Tibial nerve (tissue), 4 donors: Measurements from ENCODE around the gene ATXN10. TPM values are rescaled to one million over a fixed set of nuclear protein-coding genes. Genes with fewer than 3 reads are reported as not detected.

ENCODE experiments used
- DNase-seq, 2 donors: peaks; one replicate each; pipeline ENCODE4 v3.0.0-alpha.2; 2019; ENCODE audit warnings: low spot score in 2 of 2
- H3K27ac ChIP-seq, 4 donors: fragments of 200-600 bp; sonication (generic) in 3 of 4; one replicate each; pipeline ENCODE4 v1.5.1; 2017 to 2019; ENCODE audit warnings: mild to moderate bottlenecking in 1 of 4
- H3K27me3 ChIP-seq, 2 donors: fragments of 200-600 bp; sonication (generic) in 1 of 2; one replicate each; pipeline versions ENCODE4 v1.5.1 to v1.6.0; 2017 to 2019
- H3K36me3 ChIP-seq, 3 donors: fragments of 200-600 bp; sonication (generic); one replicate each; pipeline ENCODE4 v1.5.1; 2018 to 2019
- H3K4me1 ChIP-seq, 4 donors: fragments of 200-600 bp; sonication (generic) in 3 of 4; one replicate each; pipeline ENCODE4 v1.5.1; 2017 to 2019
- H3K4me3 ChIP-seq, 4 donors: fragments of 200-600 bp; sonication (generic) in 3 of 4; one replicate each; pipeline ENCODE4 v1.5.1; 2017 to 2019; ENCODE audit warnings: mild to moderate bottlenecking in 1 of 4, moderate library complexity in 1 of 4
- H3K9me3 ChIP-seq, 4 donors: fragments of 200-600 bp; sonication (generic) in 3 of 4; one replicate each; pipeline ENCODE4 v1.5.1; 2017 to 2019
- CTCF ChIP-seq, 5 experiments: fragments of 200-600 bp in 3 of 5; fragments of 450-650 bp in 2 of 5; sonication (generic) in 3 of 5; IDR thresholded peaks; one replicate each; pipeline ENCODE4 v1.5.1; 2016 to 2019; ENCODE audit warnings: antibody characterized with exemption in 5 of 5, mild to moderate bottlenecking in 3 of 5, moderate library complexity in 2 of 5
- EP300 ChIP-seq, 2 donors: sonication (generic); formaldehyde crosslinking; IDR thresholded peaks; one replicate each; pipeline ENCODE4 v1.6.1; 2017; ENCODE audit warnings: antibody characterized with exemption in 2 of 2, mild to moderate bottlenecking in 1 of 2
- POLR2A ChIP-seq, 2 donors: fragments of 450-650 bp; IDR thresholded peaks; one replicate each; pipeline ENCODE4 v1.6.1; 2017; ENCODE audit warnings: antibody characterized with exemption in 2 of 2, mild to moderate bottlenecking in 2 of 2, moderate library complexity in 2 of 2
- WGBS, 2 donors: methylation state at CpG; one replicate each; pipeline ENCODE4 v1.1.5; 2018; 5-methylcytosine and 5-hydroxymethylcytosine counted together
- total RNA-seq, 4 donors: library from RNA; depleted of rRNA; stranded (reverse); fragments of >200 nt; gene quantifications; one replicate each; pipeline ENCODE4 v1.1.0, GENCODE V29; 2016

Gene ATXN10
- total RNA-seq, 4 donors from 2014 or later: 163 to 197 (median 178) TPM

GRCh38 chr22:45772743-45773142, 101.1 kb downstream of the ATXN10 start:
- Histone ChIP-seq H3K9me3 (peaks cover 0 to 7% (median 0%) of the 10 kb centered on the region in 4 donors), H3K36me3 (peaks cover 0 to 36% (median 0%) of the 10 kb centered on the region in 3 donors), H3K27ac (no peak overlapping the region), H3K27me3 (no peaks in the 10 kb centered on the region), H3K4me3 (no peak overlapping the region), H3K4me1 (no peaks in the 10 kb centered on the region)
- 80 to 82% methylated on average over 2 of the region's 2 CpGs for WGBS, 2 donors
- TF ChIP-seq EP300 (IDR thresholded peaks at IDR 0.05) (no peak), CTCF (IDR thresholded peaks at IDR 0.05) (no peak)
- no peak for DNase-seq

DNA sequence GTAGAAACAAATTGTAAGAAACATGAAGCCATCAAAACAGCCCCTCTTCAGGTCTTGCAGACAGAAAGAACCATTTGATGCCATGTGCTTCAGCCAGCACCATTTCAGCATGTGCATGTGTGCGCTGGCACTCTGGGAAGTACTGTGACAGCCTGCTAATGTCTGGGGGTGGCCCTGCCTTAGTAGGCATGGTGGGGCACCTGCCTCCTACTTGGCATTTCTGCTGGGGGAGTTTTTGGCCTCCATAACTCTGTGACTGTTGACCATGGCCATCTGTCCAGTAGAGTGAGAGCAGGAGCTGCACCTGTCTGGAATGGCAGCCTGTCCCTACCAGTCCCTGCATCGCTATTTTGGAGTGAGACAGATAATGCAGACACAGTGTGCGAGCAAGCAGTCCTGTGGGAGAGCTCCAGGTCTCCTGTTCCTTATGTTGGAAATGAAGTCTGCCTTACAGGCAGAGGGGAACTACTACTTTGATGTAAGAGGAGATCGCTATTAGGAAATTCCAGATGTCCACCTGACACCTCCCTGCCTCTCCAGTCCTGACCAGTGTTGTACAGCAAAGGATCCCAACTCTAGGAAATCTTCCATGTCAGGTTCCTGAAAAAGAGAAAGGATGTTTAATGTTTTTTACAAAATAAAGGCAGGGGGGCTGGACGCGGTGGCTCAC, 102.5 kb downstream of the ATXN10 start:
- no peaks in the 10 kb centered on the region for H3K27me3 ChIP-seq
- no peaks in the 10 kb centered on the region for H3K4me1 ChIP-seq
- no peak overlapping the region for H3K4me3 ChIP-seq
- H3K27ac ChIP-seq: no peak overlapping the region
- no peak for TF ChIP-seq EP300 (IDR thresholded peaks at IDR 0.05)
- no peak for TF ChIP-seq POLR2A (IDR thresholded peaks at IDR 0.05)
- no peak for TF ChIP-seq CTCF (IDR thresholded peaks at IDR 0.05)
- peaks cover 0 to 33% (median 0%) of the 10 kb centered on the region in 3 donors for H3K36me3 ChIP-seq
- no peak for DNase-seq
- H3K9me3 ChIP-seq: peaks cover 0 to 7% (median 0%) of the 10 kb centered on the region in 4 donors
- WGBS, 2 donors: 93 to 100% methylated on average over 6 of the region's 6 CpGs

GRCh38 chr22:45775062-45775461, 103.4 kb downstream of the ATXN10 start:
- no peak overlapping the region for H3K27ac ChIP-seq
- peaks cover 0 to 31% (median 0%) of the 10 kb centered on the region in 3 donors for H3K36me3 ChIP-seq
- DNase-seq: no peak
- TF ChIP-seq EP300 (IDR thresholded peaks at IDR 0.05) (no peak), POLR2A (IDR thresholded peaks at IDR 0.05) (no peak), CTCF (IDR thresholded peaks at IDR 0.05) (no peak)
- no peaks in the 10 kb centered on the region for H3K27me3 ChIP-seq
- H3K4me1 ChIP-seq: no peaks in the 10 kb centered on the region
- H3K4me3 ChIP-seq: no peak overlapping the region
- 86 to 92% methylated on average over 1 of the region's 1 CpG for WGBS, 2 donors
- H3K9me3 ChIP-seq: peaks cover 0 to 7% (median 0%) of the 10 kb centered on the region in 4 donors

- H3K4me1 ChIP-seq: no peaks in the 10 kb centered on the region
- no peak for DNase-seq
- WGBS, 2 donors: 88 to 93% methylated on average over 14 of the region's 14 CpGs
- H3K27me3 ChIP-seq: no peaks in the 10 kb centered on the region
- peaks cover 0 to 25% (median 0%) of the 10 kb centered on the region in 3 donors for H3K36me3 ChIP-seq
- H3K27ac ChIP-seq: no peak overlapping the region
- TF ChIP-seq POLR2A (IDR thresholded peaks at IDR 0.05) (no peak), EP300 (IDR thresholded peaks at IDR 0.05) (no peak), CTCF (IDR thresholded peaks at IDR 0.05) (no peak)
- H3K4me3 ChIP-seq: no peak overlapping the region
- peaks cover 0 to 3% (median 0%) of the 10 kb centered on the region in 4 donors for H3K9me3 ChIP-seq
These were observed 104.1 kb downstream of the ATXN10 start for GRCh38 chr22:45775569-45776312.

GRCh38 chr22:45776313-45776585, 104.6 kb downstream of the ATXN10 start:
- Histone ChIP-seq H3K27me3 (no peaks in the 10 kb centered on the region), H3K27ac (no peak overlapping the region), H3K4me3 (no peak overlapping the region), H3K9me3 (no peaks in the 10 kb centered on the region), H3K4me1 (no peaks in the 10 kb centered on the region), H3K36me3 (peaks cover 0 to 19% (median 0%) of the 10 kb centered on the region in 3 donors)
- TF ChIP-seq EP300 (IDR thresholded peaks at IDR 0.05) (no peak), POLR2A (IDR thresholded peaks at IDR 0.05) (no peak)
- WGBS, 2 donors: 93 to 97% methylated on average over 2 of the region's 2 CpGs
- no peak for DNase-seq
